ENCODE results near the gene HPGD.

DNA sequence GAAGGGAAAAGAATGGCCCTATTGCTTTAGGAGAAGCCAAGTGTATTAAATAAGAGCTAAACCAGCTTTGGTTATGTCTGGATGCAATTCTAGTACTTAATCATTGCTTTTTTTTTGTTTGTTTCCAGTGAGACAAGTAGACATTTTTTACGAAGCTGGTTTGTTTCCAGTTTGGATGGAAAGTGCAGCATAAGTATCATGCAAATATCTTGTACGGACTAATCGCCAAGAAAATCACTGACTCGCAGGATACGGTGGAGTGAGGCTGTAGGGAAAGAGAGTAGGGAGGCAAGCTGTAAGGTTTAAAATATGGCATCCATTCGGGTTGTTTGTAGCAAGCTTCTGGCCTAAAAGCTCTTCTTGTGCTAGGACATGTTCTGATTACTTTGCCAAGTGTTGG lies 64.8 kb downstream of the HPGD start:
- TF ChIP-seq, protein P1, sequence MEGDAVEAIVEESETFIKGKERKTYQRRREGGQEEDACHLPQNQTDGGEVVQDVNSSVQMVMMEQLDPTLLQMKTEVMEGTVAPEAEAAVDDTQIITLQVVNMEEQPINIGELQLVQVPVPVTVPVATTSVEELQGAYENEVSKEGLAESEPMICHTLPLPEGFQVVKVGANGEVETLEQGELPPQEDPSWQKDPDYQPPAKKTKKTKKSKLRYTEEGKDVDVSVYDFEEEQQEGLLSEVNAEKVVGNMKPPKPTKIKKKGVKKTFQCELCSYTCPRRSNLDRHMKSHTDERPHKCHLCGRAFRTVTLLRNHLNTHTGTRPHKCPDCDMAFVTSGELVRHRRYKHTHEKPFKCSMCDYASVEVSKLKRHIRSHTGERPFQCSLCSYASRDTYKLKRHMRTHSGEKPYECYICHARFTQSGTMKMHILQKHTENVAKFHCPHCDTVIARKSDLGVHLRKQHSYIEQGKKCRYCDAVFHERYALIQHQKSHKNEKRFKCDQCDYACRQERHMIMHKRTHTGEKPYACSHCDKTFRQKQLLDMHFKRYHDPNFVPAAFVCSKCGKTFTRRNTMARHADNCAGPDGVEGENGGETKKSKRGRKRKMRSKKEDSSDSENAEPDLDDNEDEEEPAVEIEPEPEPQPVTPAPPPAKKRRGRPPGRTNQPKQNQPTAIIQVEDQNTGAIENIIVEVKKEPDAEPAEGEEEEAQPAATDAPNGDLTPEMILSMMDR (IDR thresholded peaks at IDR 0.05) = no peak
- TF ChIP-seq POLR2A (IDR thresholded peaks at IDR 0.05) (no peak), EP300 (IDR thresholded peaks at IDR 0.05) (no peak)

All from tibial nerve (tissue), 4 donors.